ENCODE measurements around the gene YY1.
"Not testable (repeated sequence)": the region's sequence is repeated elsewhere in the genome, so short reads cannot be mapped to it uniquely, and the experiment has no call there.

Gene YY1

GRCh38 chr14:100238419-100239210, at the start of gene YY1:
TSS of gene YY1 (plus strand) at chr14:100239144. CDS start at chr14:100239245, 101 bp downstream.
- DNase-seq (ENCODE audit: low read depth): peak; percentile 97

DNA sequence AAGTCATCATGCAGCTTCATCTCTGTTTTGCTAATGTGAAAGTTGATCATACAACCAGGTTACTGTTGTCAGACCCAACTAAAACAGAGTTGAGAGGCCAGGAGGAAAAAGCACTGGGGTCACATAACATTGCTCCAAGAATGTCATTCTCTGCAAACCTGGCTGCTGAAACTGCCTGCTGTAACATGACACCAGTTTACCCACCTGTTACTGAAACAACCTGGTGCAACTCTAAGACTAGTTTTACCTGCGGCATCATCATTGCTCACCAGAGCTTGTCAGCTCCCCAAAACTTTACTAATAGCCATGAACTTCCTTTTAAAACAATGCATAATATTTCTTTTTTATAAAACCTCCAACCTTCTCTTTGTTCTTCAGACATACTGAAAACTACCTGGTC, 48.8 kb upstream of the YY1 start:
- DNase-seq (ENCODE audit: low read depth): no peak

DNA sequence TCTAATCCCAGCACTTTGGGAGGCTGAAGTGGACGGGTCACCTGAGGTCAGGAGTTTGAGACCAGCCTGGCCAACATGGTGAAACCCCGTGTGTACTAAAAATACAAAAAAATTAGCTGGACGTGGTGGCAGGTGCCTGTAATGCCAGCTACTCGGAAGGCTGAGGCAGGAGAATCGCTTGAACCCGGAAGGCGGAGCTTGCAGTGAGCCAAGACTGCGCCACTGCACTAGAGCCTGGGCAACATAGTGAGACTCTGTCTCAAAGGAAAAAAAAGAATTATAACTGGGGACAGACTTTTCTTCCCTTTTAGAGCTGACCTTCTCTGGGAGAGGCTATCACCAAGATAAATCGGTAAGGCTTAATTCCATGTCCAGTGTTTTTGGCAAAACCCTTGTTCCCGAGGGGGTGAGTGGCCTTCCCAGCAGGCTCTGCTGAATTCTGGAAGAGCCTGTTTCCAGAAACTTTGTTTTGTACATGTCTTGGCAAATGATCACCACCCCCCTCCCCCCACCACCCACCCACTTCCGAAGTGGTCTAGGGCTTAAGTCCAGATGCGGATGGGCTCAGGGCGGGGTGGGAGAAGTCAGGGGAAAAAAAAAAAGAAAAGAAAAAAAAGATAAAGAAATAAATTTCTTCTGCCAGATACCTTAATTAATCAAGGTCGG, 47.2 kb upstream of the YY1 start:
- no peak for DNase-seq (ENCODE audit: low read depth)

GRCh38 chr14:100192250-100192671, 46.7 kb upstream of the YY1 start:
- DNase-seq (ENCODE audit: low read depth): no peak

DNA sequence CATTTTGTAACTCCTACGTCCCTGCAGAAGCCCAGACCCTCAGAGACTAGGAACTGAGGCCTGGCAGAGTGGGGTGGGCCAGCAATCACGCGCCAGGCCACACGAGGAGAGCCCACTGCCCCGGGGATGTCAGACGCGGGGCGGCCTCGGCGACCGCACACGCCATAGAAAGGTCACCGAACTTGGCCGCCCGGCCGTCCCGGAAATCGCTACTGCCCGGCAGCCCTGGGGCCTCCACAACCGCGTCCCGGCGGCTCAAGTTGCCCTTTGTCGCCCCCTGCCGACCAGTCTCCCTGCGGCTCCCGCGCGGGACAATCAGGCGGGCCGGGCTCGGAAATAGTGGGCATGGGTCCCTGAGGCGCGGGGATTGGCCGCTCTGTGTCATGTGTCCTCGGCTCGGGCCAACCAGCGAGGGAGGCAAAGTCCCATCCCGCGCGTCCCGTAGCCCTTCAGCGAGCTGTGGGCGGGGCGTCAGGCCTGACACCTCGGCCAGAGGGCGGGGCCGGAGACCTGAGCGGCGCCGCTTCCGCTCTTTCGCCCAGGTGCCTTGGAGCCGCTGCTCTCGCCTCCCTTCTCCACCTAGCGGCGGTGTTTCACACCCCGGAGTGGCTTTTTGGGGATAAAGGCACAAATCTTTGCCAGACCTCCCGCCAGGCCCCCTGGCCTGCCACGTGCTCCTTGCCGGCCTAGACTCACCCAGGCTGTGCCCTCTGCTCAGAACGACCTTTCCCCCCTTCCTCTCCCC, 46.1 kb upstream of the YY1 start:
- DNase-seq (ENCODE audit: low read depth): peak; percentile 96

- no peak for DNase-seq (ENCODE audit: low read depth)
These were observed 45.3 kb upstream of the YY1 start for GRCh38 chr14:100193417-100194357.

- DNase-seq (ENCODE audit: low read depth): no peak
These were observed 39.6 kb upstream of the YY1 start for GRCh38 chr14:100199240-100199860.

- DNase-seq (ENCODE audit: low read depth): no peak
These were observed 38.6 kb upstream of the YY1 start for GRCh38 chr14:100200311-100200710.

DNA sequence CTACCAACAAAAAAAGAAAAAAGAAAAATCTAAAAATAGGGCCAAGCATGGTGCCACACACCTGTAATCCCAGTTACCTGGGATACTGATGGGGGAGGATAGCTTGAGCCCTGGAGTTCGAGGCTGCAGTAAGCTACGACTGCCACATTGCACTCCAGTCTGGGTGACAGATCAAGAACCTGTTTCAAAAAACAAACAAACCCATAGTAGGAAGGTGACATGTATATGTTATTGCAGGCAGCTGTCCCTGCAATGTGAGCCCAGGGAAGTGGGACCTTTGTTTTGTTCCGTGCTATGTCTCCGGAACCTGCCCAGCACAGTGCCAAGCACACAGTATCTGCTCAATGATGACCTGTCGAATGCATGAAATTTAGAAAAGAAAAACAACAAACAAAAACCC, 37.2 kb upstream of the YY1 start:
- DNase-seq (ENCODE audit: low read depth): no peak

- DNase-seq (ENCODE audit: low read depth): no peak
These were observed 36.2 kb upstream of the YY1 start for GRCh38 chr14:100202712-100203111.

GRCh38 chr14:100203146-100203545, 35.8 kb upstream of the YY1 start:
- no peak for DNase-seq (ENCODE audit: low read depth)

DNA sequence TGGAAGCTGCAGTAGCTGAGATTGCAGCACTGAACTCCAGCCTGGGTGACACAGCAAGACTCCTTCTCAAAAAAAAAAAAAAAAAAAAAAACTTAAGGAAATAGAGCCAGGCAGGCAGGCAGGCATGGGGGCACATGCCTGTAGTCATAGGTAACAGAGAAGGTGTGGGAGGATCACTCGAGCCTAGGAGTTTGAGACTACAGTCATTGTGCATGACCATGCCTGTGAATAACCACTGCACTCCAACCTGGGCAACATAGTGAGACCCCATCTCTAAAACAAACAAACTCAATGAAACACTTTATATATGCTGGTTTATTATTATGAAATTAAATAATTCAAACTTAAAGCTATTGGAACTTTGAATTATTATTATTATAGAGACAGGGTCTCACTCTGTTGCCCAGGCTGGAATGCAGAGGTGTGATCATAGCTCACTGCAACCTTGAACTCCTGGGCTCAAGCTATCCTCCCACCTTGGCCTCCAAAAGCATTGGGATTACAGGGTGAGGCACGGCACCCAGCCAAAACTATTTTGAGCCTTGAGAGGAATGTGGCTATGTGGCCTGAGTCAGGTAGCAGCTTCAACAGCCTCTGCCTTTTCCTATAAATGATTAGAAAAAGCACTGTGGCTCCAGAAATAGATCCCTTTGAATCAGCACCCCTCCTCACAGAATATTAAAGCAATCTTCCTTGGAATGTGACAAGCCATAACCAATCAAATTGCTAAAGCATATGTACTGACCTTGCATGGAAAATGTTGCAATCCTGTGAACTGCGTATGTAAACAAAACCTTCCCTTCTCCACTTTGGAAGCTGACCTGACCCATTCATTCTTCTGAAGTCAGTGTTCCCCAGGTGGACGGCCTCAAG, 34.7 kb upstream of the YY1 start:
- DNase-seq (ENCODE audit: low read depth): peak; percentile 75

- not testable (repeated sequence) for DNase-seq (ENCODE audit: low read depth)
These were observed 34.1 kb upstream of the YY1 start for GRCh38 chr14:100204835-100205167.

DNA sequence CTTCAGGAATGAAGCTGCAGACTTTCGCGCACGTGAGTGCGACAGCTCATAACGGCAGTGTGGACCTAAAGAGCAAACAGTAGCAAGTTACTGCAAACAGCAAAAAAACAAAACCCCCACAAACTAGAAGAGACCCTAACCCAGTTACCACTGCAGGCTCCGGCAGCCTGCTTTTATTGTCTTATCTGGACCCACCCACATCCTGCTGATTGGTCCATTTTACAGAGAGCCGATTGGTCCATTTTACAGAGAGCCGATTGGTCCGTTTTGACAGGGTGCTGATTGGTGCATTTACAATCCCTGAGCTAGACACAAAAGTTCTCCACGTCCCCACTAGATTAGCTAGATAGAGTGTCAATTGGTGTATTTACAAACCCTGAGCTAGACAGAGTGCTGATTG, 31.4 kb upstream of the YY1 start:
- DNase-seq (ENCODE audit: low read depth): not testable (repeated sequence)

DNA sequence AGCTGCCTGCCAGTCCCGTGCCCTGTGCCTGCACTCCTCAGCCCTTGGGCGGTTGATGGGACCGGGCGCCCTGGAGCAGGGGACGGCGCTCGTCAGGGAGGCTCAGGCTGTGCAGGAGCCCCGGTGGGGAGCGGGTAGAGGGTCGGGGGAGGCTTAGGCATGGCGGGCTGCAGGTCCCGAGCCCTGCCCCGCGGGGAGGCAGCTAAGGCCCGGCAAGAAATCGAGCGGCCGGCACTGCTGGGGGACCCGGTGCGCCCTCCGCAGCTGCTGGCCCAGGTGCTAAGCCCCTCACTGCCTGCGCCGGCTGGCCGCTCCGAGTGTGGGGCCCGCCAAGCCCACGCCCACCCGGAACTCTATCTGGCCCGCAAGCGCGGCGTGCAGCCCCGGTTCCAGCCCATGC, 30.8 kb upstream of the YY1 start:
- DNase-seq (ENCODE audit: low read depth): not testable (repeated sequence)

DNA sequence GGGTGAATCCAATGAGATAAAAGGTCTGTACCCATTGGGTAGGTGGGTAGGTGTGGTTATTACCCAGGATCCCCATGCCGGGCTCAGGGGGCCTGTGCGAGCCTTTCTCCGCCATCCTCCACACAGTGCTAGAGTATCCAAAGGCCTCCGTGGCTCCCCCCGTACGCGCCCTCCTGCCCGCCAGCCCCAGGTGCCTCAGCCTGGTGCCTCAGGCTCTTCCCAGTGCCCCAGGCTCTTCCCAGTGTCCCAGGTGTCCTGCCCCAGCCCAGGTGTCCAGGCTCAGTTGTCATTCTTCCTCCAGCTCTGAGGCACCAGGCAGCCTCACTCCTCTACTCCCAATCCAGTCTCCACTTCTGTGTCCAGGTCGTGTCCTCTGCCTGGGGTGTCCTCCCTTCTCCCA, 27.6 kb upstream of the YY1 start:
- DNase-seq (ENCODE audit: low read depth): no peak

- no peak for DNase-seq (ENCODE audit: low read depth)
These were observed 27.1 kb upstream of the YY1 start for GRCh38 chr14:100211893-100212292.

DNA sequence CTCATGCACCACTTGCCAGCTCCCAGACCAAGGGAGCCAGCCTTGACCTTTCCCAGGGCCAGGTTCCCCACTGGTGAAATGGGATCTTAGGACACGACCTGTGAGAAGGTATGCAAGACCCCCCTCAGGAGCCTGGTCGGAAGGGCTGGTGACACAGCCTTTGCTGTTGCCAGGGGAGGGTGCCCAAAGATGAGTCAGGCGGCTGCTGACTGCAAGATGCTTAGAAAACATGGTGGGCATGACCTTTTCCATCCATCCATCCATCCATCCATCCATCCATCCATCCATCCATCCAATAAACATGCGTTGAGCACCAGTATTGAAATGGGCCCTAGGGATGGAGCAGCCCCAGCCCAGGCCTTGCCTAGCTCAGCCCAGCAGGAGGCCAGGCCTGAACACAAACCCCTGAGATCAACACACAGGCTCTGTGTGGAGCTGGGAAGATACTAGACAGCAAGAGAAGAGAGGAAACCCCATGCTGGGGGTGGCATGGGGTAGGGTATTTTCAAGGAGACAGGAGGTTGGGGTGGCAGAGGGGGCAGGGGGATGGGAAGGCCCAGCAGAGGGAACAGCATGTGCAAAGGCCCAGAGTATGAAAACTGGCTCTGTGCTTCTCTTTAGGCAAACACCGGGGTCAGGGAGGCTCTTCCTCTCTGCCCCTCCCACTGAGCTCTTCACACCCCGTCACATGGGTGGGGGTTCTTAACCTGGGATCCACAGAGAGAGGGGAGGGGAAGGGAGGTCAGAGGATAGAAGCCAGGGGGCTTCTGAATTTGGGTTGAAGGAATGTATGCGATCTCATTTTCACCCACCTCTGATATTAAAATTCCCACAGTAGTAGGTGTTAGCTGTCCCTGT, 26.2 kb upstream of the YY1 start:
- no peak for DNase-seq (ENCODE audit: low read depth)

- no peak for DNase-seq (ENCODE audit: low read depth)
These were observed 25.4 kb upstream of the YY1 start for GRCh38 chr14:100213587-100213955.

Data from iris pigment epithelial cell (primary cell).